ENCODE measurements around the gene EVL. TPM values are rescaled to one million over a fixed set of nuclear protein-coding genes. Genes with fewer than 3 reads are reported as not detected.

Gene EVL
- total RNA-seq, 1 donor from 2014 or later, result 69.2 TPM

GRCh38 chr14:100071545-100071944 lies 6.3 kb downstream of the EVL start:
- TF ChIP-seq CTCF (conservative IDR thresholded peaks at IDR 0.05; ENCODE audit: low read depth, low read length), result no peak
- no peak overlapping the region for H3K4me3 ChIP-seq (ENCODE audit: low read depth, low read length)
- no peak for DNase-seq (ENCODE audit: low read depth)

- TF ChIP-seq CTCF (conservative IDR thresholded peaks at IDR 0.05; ENCODE audit: low read depth, low read length), result peak; percentile 39
- H3K4me3 ChIP-seq (ENCODE audit: low read depth, low read length), result no peak overlapping the region
- DNase-seq (ENCODE audit: low read depth), result no peak
Measured at GRCh38 chr14:100072783-100073346, 7.6 kb downstream of the EVL start.

GRCh38 chr14:100073576-100074430 lies 8.6 kb downstream of the EVL start:
- H3K4me3 ChIP-seq (ENCODE audit: low read depth, low read length), result no peak overlapping the region
- DNase-seq (ENCODE audit: low read depth), result no peak
- no peak for TF ChIP-seq CTCF (conservative IDR thresholded peaks at IDR 0.05; ENCODE audit: low read depth, low read length)

- no peak for TF ChIP-seq CTCF (conservative IDR thresholded peaks at IDR 0.05; ENCODE audit: low read depth, low read length)
- no peak for DNase-seq (ENCODE audit: low read depth)
Measured at GRCh38 chr14:100074431-100075100, 9.3 kb downstream of the EVL start.

GRCh38 chr14:100075681-100076080 lies 10.5 kb downstream of the EVL start:
- TF ChIP-seq CTCF (conservative IDR thresholded peaks at IDR 0.05; ENCODE audit: low read depth, low read length), result no peak
- no peak for DNase-seq (ENCODE audit: low read depth)
- no peak overlapping the region for H3K4me3 ChIP-seq (ENCODE audit: low read depth, low read length)

More at GRCh38 chr14:100074431-100075100, 9.3 kb downstream of the EVL start:
- H3K4me3 ChIP-seq (ENCODE audit: low read depth, low read length), result no peak overlapping the region

- DNase-seq (ENCODE audit: low read depth), result no peak
- TF ChIP-seq CTCF (conservative IDR thresholded peaks at IDR 0.05; ENCODE audit: low read depth, low read length), result peak; percentile 43
- no peak overlapping the region for H3K4me3 ChIP-seq (ENCODE audit: low read depth, low read length)
Measured at GRCh38 chr14:100076133-100076532, 10.9 kb downstream of the EVL start.
